ENCODE results near the gene MICAL3.

Gene MICAL3

DNA sequence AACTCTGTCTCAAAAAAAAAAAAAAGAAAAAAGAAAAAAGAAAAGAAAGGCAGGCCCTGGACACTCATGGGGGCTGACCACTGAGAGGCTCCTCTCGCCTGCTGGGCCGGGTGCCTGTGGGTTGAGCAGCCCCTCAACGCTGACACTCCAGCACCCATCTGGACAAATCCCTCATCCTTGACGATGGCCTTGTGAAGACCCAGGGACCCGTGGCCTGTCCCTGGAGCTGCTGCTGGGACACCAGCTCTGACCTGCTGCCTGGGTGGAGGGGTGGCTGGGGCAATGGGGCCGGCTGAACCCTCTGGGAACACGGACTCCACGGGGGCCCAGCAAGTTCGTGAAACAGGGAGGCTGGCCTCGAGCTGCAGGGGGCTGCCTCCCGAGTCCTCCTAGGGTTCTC is 239.6 kb downstream of the MICAL3 start:
- no peak for DNase-seq

- no peak for DNase-seq
Observed at GRCh38 chr22:17783773-17784480, 240.4 kb downstream of the MICAL3 start.

- no peak for DNase-seq
Observed at GRCh38 chr22:17783312-17783711, 241.0 kb downstream of the MICAL3 start.

GRCh38 chr22:17782621-17783020 is 241.7 kb downstream of the MICAL3 start:
- DNase-seq: no peak

DNA sequence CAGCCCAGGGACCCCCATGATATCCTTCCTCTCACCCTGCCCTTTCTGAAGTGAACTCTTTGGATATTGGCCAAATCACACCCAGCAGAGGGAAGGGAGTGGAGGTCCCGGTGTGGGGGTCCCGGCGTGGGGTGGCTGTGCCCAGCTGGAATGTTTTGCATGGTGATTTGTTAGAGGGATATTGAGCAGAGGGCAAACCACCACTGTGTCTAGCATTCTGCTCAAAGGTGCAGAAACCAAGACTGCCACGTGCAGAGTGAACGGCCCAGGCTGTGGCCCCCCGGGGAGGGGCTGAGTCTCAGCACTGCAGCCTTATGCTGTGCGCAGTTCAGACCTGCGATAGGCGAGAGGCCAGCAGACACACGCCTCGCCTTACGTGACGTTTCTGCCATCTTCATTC is 242.2 kb downstream of the MICAL3 start:
- DNase-seq: no peak

- peak; percentile 32 for DNase-seq
Observed at GRCh38 chr22:17781319-17782031, 242.9 kb downstream of the MICAL3 start.

DNA sequence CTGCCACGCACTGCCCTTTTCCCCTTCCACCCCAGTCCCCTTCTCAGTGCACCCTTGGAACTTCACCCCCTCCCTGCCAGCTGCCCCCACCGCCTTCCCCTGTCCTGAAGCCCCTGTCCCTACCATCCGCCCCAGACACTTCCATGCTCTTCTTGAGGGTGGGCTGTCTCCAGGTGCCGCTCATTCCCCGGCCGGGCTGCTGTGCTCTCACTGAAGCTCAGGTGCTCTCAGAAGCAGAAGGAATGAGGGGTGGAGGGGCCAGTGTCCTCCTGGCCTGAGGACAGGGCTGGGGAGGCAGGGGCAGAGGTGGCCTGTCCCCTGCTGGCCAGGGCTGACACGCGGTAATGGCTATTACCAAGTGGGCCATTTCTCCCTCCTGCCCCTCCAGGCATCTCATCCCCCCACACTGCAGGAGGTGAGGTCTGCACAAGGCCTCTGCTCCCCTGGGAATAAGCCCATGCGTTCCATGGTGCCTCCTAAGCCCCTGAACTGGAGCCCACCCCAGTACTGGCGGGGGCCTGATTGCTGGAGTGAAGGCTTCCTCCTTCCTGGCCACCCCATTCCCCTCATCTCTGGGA is 243.5 kb downstream of the MICAL3 start:
- DNase-seq: no peak

DNA sequence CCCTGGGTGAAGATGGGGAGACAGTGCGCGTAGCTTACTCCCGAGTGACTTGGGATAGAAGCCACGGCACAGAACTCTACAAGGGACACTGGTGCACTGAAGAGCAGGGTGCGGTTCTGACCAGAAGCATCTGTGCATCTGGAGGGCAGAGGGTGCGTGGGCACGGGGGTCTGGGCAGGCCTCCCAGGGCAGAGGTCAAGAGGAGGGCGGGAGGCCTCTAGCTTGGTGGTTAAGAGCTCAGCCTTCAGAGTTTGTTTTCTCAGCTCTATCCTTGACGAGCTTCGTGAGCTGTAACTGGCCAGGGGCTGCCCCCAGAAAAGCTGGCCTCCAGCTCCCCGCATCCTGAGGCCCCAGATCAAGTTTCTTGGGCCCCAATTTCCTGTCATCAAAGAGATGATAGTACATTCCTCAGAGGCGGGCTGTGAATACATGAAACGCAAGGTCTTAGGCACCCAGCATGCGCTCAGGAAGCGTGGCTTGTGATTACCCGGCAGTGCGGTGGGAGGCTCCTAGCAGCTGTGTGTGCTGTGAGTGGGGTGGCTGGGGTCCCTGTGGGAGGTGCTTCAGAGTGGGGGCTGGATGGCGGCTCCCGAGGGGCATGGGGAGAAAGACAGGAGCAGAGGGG is 244.1 kb downstream of the MICAL3 start:
- DNase-seq: no peak

DNA sequence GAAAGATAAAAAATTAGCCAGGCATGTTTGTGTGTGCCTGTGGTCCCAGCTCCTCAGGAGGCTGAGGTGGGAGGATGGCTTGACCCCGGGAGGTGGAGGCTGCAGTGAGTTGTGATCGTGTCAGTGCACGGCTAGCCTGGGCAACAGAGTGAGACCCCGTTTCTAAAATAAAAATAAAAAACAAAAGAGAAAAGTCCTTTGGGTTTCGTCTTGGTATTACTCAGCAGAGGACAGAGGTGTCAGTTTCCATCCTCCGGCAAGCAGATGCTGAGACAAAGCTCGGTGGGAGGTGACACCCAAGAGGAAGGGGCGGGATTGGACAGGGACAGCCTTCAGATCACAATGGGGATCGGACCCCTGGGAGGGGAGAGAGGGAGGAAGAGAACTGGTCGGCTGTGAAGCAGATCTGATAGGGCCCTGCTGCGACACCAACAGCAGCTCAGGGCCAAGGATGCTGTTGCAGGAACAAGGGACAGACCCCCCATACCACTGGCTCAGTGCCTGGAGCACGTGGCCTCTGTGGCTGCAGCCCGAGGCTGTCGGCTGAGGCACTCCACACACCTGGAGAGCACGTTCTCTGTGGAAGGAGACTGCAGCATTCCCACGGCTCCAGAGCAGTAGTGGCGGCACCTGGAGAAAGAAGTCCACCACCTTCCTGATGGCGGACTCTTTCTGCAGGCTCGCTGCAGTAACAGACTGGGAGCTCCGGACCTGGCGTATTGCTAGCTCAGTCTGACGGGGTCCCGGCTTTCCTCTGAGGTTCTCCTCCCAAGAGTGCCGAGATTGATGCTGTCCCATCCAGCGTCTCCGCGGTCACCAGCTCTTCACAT is 244.9 kb downstream of the MICAL3 start:
- DNase-seq: no peak

GRCh38 chr22:17778412-17778976 is 245.9 kb downstream of the MICAL3 start:
- no peak for DNase-seq

GRCh38 chr22:17777717-17778044 is 246.7 kb downstream of the MICAL3 start:
- no peak for DNase-seq

GRCh38 chr22:17777005-17777716 is 247.2 kb downstream of the MICAL3 start:
- peak; percentile 57 for DNase-seq

GRCh38 chr22:17775781-17776465 is 248.4 kb downstream of the MICAL3 start:
- no peak for DNase-seq

- DNase-seq: no peak
Observed at GRCh38 chr22:17774926-17775685, 249.3 kb downstream of the MICAL3 start.

DNA sequence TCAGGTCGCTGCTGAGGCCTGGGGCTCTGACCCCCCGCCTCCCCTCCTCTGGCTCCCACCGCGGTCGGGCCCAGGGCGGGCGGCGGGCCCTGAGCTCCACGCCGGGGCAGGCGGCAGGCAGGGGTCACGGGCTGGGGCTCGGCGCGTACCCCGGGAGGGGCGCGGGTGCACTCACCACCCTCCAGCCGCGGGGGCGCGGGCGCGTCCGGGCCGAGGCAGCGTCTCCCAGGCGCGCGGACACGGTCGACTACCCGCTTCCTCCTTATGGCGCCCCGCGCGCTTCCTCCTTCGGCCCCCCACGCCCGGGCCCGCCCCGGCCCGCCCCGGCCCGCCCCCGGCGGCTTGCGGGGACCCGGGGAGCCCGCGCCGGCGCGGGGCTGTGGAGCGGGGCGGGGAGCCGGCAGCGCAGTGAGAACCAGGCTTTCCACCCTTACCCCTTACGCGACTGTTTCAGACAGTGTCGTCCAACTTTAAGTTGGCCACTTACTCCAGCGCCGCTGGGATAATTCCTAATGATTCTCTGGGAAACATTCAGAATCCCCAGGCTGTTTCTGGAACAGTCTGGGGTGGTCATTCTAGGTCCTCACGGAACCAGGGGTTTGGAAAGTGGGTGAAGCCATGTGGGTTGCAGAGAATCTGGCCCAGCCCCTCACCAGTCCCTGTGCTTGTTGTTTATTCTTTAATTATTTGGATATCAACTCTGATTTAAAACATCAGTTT is 250.0 kb downstream of the MICAL3 start, which contains the start of gene BID:
Gene BID (minus strand): TSS at position 264 of the 720 bp plus-strand sequence. CDS start 24,353 bp downstream, outside the sequence.
- DNase-seq: peak; percentile 26

- peak; percentile 47 for DNase-seq
Observed at GRCh38 chr22:17773606-17774205, 250.7 kb downstream of the MICAL3 start.

- no peak for DNase-seq
Observed at GRCh38 chr22:17772958-17773605, 251.3 kb downstream of the MICAL3 start.

DNA sequence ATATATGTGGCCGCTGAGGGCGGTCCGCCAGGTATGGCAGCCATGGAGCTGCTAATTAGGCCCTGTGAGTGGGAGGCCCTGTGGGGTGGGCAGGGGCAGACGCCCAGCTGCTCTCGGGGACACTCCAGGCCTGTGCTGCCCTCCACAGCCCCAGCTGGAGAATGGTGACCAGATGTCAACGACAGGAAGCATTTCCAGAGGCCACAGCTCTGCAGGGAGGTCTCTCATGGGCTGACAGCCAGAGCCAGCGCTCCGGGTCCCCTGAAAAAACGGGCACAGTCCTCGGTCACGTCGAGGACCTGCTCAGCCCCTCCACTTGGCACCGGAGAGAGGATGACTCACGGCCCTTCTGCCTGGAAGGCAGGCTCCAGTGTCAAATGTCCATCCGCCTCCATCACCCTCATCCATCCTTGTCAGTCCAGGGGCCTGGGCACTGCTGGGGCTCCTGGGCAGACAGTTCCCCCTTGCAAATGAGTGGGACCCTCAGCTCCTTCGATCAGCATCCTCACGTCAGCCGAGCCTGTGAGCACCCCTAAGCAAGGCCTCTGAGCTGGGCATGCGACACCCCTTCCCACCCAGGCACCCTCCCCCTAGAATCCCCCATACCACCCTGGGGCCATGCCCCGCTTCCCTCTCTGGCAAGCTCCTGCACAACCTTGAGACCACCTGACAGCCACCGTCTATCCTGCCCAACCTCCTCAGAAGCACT is 252.0 kb downstream of the MICAL3 start:
- DNase-seq: no peak

Measured in effector CD4-positive, alpha-beta T cell (primary cell).